GM06990 (cell line): ENCODE results near the gene FHL3.
"Not testable (repeated sequence)": the region's sequence is repeated elsewhere in the genome, so short reads cannot be mapped to it uniquely, and the experiment has no call there.

Experiments
- DNase-seq: peaks from one replicate; pipeline ENCODE4 v3.0.0-alpha.2; 2011; ENCODE audit not compliant: insufficient read length; ENCODE audit errors: extremely low read depth
- H3K27me3 ChIP-seq: replicated peaks from 2 replicates; pipeline ENCODE4 v1.6.0; 2011; ENCODE audit warnings: low read length; ENCODE audit not compliant: control insufficient read depth, insufficient read depth
- H3K36me3 ChIP-seq: 2 replicates; pipeline ENCODE4 v1.5.1; 2011; ENCODE audit warnings: low read length; ENCODE audit not compliant: control insufficient read depth, insufficient read depth
- H3K4me3 ChIP-seq: replicated peaks from 2 replicates; pipeline ENCODE4 v1.5.1; 2011; ENCODE audit warnings: low read depth, mild to moderate bottlenecking, control low read depth, low read length
- CTCF ChIP-seq: IDR thresholded peaks from 2 replicates; pipeline ENCODE4 v1.5.1; 2011; ENCODE audit warnings: low read length, control low read depth, mild to moderate bottlenecking, inconsistent platforms; ENCODE audit not compliant: insufficient read depth, poor library complexity, severe bottlenecking

FHL3 gene

GRCh38 chr1:37965301-37965700, 40.0 kb downstream of the FHL3 start:
- no peak for TF ChIP-seq CTCF
- Histone ChIP-seq H3K4me3 (no peak overlapping the region), H3K27me3 (no peaks in the 10 kb centered on the region), H3K36me3 (peaks cover 11% of the 10 kb centered on the region)
- no peak for DNase-seq

- H3K27me3 ChIP-seq, H3K4me3 ChIP-seq, DNase-seq: not testable (repeated sequence)
- H3K36me3 ChIP-seq, result peaks cover 13% of the 10 kb centered on the region
These were observed 41.2 kb downstream of the FHL3 start for GRCh38 chr1:37964106-37964505.

- no peak for TF ChIP-seq CTCF
- H3K4me3 ChIP-seq, result no peak overlapping the region
- H3K36me3 ChIP-seq, result peaks cover 19% of the 10 kb centered on the region
- H3K27me3 ChIP-seq, result no peaks in the 10 kb centered on the region
- no peak for DNase-seq
These were observed 46.6 kb downstream of the FHL3 start for GRCh38 chr1:37958690-37959089.

GRCh38 chr1:37955685-37956084, 49.6 kb downstream of the FHL3 start:
- Histone ChIP-seq H3K4me3 (no peak overlapping the region), H3K36me3 (peaks cover 19% of the 10 kb centered on the region), H3K27me3 (no peaks in the 10 kb centered on the region)
- no peak for DNase-seq
- no peak for TF ChIP-seq CTCF

GRCh38 chr1:37954316-37954971, 50.9 kb downstream of the FHL3 start:
- no peak for TF ChIP-seq CTCF
- H3K4me3 ChIP-seq, result no peak overlapping the region
- peaks cover 15% of the 10 kb centered on the region for H3K36me3 ChIP-seq
- DNase-seq, result no peak
- no peaks in the 10 kb centered on the region for H3K27me3 ChIP-seq

GRCh38 chr1:37952738-37953137, 52.6 kb downstream of the FHL3 start:
- TF ChIP-seq CTCF, result no peak
- no peak overlapping the region for H3K4me3 ChIP-seq
- DNase-seq, result no peak
- no peaks in the 10 kb centered on the region for H3K27me3 ChIP-seq
- peaks cover 4% of the 10 kb centered on the region for H3K36me3 ChIP-seq
